HG02852 (cell line): Measurements from ENCODE around the gene ABI3BP.
A peak's percentile ranks its signal among the peaks of the same experiment; 100 is the strongest.
"Not testable (repeated sequence)": the region's sequence is repeated elsewhere in the genome, so short reads cannot be mapped to it uniquely, and the experiment has no call there.

Source experiments
- ATAC-seq: cut with Tn5 transposase; IDR thresholded peaks from one replicate; pipeline ENCODE4 v1.9.1; 2021; ENCODE audit warnings: mild to moderate bottlenecking, moderate library complexity; ENCODE audit not compliant: unreplicated experiment

ABI3BP gene

DNA sequence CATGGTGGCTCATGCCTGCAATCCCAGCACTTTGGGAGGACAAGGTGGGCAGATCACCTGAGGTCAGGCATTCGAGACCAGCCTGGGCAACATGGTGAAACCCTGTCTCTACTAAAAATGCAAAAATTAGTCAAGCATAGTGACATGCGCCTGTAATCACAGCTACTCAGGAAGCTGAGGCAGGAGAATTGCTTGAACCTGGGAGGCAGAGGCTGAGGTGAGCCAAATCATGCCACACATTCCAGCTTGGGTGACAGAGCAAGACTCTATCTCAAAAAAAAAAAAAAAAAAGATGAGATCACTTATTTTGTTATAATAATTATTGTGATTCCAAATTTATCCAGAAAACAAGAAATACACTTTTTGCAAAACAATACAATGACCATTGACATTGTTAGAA, 47.1 kb downstream of the ABI3BP start:
- ATAC-seq = not testable (repeated sequence)

- ATAC-seq = no peak
These were observed 51.8 kb downstream of the ABI3BP start for GRCh38 chr3:100941451-100941850.

DNA sequence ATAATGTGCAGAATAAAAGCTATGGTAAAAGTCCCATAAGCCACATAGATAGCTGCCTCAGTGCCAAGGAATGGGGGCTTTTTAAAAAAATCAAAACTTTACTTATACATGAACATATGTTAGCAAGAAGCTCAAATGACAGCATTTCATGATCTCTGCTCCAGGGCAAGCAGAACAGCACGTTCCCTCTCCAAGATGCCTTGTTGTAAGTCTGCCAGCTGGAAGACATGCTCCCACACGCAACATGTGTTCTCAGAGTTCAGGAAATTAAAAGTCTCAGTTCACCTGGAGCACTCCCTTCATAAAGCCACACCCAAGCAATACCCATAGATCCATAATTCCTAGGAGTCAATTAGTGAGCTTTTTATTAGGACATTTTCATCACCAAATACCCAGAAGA, 52.2 kb downstream of the ABI3BP start:
- no peak for ATAC-seq

DNA sequence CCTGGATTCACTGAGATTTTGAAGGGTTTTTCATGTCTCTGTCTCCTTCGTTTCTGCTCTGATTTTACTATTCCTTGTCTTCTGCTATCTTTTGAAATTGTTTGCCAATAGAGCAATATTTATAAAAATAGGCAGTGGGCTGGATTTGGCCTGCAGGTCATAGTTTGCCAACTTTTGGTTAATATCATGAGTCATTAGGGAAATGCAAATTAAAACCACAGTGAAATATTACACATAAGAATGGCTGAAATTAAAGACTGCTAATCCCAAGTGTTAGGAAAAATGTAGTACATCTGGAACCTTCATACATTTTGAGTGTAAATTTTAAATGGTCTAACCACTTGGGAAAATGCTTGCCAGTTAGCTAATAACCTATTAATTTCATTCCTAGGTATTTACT, 56.3 kb downstream of the ABI3BP start:
- no peak for ATAC-seq

DNA sequence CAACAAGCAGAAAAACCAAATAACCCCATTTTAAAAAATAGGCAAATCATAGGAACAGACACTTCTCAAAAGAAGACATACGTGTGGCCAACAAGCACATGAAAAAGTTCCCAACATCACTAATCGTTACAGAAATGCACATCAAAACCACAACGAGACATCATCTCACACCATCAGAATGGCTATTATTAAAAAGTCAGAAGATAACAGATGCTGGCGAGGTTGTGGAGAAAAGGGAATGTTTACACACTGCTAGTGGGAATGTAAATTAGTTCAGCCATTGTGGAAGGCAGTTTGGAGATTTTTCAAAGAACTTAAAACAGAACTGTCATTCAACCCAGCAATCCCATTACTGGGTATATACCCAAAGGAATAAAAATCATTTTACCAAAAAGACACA, 60.7 kb downstream of the ABI3BP start:
- ATAC-seq = no peak

DNA sequence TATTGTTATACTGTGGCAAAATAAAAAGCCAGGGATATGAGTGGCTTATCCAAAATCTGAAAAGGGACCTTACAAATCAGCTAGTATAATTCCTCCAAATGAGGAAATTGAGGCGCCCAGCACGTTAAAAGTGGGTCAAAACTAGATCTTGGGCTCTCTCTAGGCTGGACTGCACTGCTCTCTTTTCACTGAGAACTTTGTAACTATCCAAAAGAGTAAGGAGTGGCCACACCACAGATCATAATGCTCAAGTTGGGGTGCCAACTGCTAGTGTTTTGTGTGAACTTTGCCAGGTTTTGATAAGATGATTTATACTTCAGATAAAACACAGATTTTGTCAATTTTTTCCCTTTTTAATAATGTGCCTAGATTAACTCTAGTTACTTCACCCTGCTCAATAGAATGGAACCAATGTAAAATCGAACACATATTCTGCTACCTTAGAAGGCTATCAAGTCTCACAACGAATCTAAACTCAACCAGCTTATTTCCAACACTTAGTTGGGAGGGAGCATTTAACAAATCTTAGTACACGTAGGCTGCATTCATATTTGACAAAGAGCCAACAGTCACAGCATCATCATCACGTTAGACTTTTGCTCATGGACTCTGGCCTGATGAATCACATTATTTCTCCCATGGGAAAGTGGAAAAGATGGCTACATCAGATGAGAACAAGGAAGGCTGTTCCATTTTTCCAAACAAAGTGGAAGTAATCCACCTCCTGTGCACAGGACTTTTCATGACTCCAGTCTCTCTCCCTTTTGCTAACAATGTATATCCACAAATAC, 64.4 kb downstream of the ABI3BP start:
- ATAC-seq = no peak

DNA sequence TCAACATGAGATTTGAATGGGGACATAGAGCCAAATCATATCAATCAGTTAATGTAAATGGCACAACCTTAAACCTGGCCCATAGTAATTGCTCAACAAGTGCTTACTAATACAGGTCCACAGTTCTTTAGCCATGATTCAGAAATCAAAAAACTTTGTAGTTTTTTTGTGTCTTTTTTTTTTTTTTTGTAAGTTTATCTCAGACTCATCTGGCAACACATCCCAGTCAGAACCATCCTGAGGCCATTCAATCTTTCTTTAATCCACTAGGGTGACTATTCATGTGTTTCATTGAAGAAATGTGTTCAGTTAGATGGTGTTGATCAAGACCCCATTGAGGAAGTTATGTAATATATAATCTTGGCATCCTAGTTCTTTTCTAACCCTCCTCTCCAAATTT, 65.4 kb downstream of the ABI3BP start:
- ATAC-seq = no peak

GRCh38 chr3:100915706-100916495, 77.3 kb downstream of the ABI3BP start:
- no peak for ATAC-seq

- no peak for ATAC-seq
These were observed 79.2 kb downstream of the ABI3BP start for GRCh38 chr3:100913870-100914648.

DNA sequence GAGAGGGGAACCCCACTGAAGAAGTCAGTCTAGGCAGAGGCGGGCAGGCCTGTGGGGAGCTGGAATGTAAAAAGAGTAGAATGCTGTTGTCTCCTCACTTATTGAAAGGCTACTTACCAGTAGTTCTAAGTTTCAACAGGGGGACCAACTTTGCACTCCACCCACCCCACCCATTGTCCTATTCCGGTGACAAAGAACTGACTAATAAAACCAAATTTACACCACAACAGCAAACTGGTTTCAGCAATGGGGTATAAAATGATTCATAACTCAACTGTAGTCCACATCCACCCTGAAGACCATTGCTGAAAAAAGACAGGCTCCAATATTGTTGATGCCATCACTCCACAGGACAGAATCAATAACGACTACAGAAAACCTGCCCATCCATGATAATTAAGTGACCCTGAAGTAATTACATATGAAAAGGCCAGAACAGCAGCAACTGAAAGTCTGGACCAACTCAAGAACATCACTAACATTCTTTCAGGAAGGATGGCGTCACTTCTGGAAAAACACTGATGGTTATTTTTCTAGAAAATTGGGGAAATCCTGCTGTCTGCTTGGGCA, 80.2 kb downstream of the ABI3BP start:
- ATAC-seq = no peak

GRCh38 chr3:100912571-100912970, 80.7 kb downstream of the ABI3BP start:
- ATAC-seq = no peak

GRCh38 chr3:100911956-100912355, 81.3 kb downstream of the ABI3BP start:
- ATAC-seq = no peak

- ATAC-seq = no peak
These were observed 82.2 kb downstream of the ABI3BP start for GRCh38 chr3:100910986-100911385.

GRCh38 chr3:100902572-100902971, 90.6 kb downstream of the ABI3BP start:
- no peak for ATAC-seq

DNA sequence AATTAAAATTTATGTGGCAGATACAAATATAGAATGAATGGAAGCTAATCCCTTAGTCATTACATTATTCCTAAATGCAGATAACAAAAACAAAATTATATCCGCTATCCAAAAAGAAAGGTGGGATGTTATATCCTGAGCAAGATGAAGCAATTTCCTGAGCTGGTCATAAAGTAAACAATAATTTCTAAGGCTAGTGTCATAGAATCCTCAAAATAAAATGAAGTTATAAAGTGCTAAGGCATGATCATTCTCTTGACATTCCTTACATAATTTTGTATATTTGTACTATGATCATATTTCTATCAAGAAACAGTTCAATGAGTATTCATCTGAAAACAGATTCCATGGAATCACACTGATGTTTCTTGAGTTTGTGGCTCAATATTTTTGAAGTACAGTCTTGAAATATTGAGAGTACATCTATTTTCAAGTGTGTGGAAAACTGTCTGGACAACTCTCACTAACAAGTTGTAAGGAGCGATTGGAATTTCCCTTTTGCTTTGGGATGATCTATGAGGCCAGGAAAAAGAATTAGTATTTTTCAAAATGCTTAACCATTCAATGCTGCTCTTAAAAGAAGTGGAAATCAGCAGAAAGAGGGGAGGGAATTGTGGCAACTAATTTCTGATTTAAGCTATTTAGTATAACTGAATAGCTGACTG, 92.4 kb downstream of the ABI3BP start:
- no peak for ATAC-seq

- ATAC-seq = peak; percentile 77
These were observed 93.7 kb downstream of the ABI3BP start for GRCh38 chr3:100899440-100900091.

DNA sequence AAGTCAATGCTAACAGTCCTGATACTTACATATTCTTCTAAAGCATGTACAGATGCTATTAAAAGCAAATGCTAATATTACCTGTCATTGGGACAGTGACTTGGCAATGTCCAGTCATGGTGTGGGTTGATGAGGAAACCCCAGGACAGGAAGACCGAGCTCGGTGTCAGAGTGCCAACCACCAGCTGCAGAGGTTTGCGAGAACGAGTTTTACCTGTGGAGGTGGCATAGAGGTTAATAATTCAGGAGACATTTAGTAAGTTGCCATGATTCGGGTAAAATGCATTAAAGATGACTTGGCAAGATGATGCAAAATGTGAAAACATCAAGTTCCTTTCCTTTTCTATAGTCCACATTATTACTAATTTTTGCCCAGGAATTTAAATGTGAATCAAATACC, 94.5 kb downstream of the ABI3BP start:
- no peak for ATAC-seq

GRCh38 chr3:100896994-100897393, 96.2 kb downstream of the ABI3BP start:
- ATAC-seq = no peak

GRCh38 chr3:100893590-100893989, 99.6 kb downstream of the ABI3BP start:
- ATAC-seq = no peak

GRCh38 chr3:100893108-100893507, 100.1 kb downstream of the ABI3BP start:
- ATAC-seq = no peak
